Kidney tubule cell (primary cell): ENCODE data around the gene MRPL36.
"Not testable (repeated sequence)": the region's sequence is repeated elsewhere in the genome, so short reads cannot be mapped to it uniquely, and the experiment has no call there.

Source experiments
- DNase-seq: peaks from one replicate; pipeline ENCODE4 v3.0.0-alpha.2; 2018; ENCODE audit warnings: low spot score

Gene MRPL36

DNA sequence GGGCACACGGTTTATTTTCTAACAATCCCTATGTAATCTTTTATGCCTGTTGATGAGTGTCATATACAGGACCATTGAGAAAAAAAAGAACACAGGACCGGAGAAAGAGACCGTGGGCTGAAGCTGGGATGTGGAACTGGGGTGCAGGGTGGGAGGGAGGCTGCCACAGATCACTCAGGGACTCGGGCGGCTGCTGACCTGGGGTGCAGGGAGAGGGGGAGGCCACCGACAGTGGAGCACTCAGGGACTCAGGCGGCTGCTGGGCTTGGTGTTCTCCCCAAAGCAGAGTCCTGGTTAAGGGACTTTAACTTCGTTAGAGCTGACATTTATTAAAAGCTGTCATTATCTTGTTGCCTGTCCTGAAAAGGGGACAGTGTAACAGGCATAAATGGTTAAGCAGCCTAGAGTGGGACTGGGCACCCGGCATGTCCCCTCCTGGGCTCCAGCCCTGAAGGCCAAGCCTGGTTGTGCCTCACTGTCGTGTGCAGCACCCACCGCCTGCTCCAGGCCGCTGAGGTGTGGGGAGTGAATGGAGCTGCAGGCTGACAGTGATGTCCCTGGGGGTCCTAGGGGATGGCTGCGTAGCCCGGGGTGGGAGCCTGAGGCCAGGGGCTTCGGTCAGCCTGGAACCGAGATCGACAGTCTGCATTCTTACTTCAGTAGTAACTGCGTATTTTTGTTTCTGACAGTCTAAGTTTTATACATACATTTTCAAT is 15.6 kb upstream of the MRPL36 start:
- no peak for DNase-seq

DNA sequence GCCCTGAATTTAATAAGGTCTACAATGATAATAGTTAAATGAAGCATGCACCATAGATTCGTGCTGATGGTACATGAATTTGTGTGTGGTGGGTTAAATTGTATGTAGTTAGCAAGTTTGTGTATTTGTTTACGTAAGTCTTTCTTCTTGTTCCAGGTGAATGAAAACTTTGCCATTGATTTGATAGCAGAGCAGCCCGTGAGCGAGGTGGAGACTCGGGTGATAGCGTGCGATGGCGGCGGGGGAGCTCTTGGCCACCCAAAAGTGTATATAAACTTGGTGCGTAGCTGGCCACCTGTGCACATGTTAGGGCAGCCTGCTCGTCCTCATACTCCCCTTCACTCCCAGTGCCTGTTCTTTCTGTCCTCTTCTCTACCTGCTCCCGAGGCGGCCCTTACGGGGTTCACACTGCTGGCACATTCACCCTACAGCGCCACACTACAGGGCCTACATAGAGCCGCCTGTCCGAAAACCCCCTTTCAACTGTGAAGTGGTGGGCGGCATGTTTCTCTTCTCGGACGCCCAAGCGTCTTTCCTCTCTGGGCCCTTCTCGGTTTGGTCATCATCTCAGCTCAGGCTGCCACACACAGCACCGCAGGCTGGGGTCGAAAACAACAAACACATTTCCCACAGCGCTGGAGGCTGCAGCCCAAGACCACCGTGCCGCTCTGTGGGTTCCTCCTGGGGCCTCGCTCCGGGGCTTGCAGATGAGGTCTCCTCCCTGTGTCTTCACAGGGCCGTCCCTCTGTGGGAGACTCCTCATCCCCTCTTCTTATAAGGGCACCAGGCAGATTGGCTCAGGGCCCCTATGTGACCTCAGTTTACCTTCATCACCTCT is 14.8 kb upstream of the MRPL36 start:
- DNase-seq: no peak

DNA sequence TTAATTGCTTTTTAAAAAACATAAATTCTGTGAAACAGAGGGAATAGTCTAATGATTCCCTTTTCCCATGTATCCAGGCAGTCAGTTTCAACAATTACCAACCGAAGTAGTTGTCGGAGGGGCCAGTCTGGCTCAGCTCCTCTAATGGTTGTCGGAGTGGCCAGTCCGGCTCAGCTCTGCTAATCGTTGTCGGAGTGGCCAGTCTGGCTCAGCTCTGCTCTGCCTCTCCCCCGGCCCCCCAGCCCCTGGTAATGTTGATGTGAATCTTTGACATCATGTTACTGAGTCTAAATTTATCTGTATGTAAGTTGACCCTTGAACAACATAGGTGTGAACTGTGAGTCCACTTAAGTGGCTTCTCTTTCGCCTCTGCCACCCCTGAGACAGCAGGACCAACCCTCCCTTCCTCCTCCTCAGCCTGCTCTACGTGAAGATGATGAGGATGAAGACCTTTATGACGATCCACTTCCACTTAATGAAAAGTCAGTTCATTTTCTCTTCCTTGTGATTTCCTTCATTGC is 11.0 kb upstream of the MRPL36 start:
- no peak for DNase-seq

DNA sequence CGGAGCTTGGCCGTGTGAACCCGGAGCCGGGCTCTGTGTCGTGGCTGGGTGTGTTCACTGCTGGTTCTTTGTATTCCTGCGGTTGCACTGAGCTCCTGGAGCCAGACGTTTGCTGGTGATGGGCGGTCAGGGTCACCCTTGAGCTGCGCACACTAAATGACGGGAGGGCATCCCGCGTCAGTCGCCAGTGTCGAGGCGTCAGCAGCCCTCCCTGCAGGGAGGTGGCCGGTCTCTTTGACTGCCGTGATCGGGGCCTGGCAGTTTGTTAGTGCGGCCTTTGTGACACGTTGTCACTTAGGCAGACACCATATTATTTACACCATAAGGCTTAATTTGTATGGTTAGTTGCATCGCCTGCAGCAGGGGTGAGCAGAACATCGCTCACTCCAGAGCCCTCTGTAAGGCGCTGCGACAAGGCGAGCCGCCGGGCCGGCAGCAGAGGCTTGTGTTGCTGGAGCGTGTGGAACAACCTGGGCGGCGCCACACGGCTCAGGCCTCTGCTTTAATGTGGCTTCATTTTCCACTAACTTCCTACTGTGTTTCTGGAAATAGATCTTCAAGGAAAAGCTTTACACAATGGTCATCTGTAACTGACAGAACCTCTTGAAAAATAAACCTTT is 9.9 kb upstream of the MRPL36 start:
- no peak for DNase-seq

DNA sequence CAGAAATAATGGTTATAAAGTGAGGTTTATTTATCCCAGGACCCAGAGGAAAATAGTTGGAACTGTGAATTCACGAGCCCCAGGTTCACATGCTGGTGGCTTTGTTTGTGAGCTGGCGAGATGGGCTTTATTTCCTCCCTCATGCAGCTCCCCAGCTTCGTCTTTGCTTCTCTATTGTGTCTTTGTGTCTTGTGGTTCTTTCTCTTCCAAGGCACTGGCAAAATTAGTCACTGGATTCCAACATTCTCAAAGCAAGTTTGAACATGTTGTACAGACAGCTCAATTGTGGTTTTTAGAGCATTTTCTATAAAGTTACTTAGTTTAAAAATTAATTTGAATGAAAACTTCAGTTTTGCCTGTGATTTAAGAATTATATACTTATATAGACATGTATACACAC is 8.8 kb upstream of the MRPL36 start:
- DNase-seq: peak; percentile 42

DNA sequence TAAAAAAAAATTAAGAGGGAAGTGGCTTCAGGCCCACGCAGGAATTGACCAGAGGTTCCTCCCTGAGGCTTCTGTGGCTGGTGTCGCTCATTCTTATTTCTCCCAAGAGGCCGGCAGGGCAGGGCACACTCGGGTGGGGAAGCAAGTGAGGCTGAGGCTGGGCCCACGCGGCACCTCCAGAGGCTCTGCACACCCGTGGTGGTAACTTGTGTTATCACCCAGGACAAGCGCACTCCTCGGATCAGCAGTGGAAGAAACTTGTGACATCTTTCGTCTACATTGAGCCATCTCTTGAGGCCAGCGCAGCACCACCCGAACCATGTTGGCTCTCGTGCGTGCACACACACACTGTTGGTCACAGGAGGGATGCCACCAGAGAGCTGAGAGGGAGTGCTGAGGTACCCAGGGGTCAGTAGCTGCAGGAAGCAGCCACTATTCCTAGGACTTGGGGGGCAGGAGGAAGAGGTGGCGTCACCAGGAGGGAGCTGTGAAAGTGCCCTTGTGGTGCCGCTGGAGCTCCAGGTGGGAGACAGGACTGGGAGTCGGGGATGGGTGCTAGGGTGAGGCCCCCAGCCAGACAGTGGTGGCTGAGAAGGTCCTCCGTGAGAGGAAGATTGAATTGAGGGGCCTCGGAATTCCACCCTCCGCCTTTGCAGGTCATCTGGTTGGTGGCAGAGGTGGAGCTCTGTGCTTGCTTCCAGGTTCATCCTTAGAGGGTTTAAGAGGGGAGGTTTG is 8.0 kb upstream of the MRPL36 start:
- DNase-seq: no peak

DNA sequence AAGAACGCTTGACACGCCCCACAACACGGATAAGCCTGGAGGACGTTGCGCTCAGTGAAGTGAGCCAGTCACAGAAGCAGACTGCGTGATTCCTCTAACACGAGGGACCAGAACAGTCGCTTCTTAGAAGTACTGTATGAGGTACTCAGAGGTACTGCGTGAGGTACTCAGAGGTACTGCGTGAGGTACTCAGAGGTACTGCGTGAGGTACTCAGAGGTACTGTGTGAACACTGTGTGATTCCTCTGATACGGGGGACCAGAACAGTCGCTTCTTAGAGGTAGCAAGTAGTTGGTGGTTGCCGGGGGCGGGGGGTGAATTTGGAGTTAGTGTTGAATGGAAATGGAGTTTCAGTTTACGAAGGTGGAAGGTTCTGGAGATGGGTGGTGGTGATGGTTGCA is 7.3 kb upstream of the MRPL36 start:
- no peak for DNase-seq

DNA sequence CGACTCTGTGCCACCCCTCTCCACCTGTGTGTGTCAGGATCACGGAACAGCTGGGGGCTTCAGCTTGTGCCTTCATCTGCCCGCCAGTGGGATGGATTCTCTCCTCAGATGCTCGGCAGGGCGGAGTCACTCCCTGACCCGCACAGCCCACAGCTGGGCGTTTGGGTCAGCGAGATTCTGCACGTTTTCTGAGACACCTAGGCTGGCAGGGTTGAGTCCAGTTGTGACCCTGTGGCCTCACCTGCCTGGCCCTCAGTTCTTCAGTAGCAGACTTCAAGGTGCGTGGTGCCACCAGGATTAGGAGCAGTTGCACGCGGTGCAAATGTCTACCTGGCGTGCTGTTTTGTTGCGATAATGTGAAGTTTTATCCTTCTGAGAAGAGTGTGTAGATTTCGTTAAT is 6.6 kb upstream of the MRPL36 start:
- no peak for DNase-seq

DNA sequence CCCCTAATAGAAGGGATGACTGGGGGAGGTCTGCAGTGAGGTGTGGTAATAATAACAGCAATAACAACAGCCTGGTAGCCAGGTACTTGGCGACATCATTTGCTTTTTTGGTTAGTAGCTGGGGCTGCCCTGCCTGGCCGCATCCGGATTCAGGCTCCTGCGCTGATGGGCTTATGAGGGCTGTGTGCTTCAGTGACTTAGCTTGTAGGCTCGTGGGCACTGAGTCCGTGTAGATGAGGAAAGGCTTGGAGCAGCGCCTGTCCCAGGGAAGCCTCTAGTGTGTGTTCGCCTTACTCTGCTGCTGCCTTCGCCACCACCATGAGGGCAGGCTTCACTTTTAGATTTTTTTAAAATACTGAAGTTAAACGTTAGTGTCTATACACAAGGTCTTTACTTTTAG is 6.1 kb upstream of the MRPL36 start:
- DNase-seq: no peak

DNA sequence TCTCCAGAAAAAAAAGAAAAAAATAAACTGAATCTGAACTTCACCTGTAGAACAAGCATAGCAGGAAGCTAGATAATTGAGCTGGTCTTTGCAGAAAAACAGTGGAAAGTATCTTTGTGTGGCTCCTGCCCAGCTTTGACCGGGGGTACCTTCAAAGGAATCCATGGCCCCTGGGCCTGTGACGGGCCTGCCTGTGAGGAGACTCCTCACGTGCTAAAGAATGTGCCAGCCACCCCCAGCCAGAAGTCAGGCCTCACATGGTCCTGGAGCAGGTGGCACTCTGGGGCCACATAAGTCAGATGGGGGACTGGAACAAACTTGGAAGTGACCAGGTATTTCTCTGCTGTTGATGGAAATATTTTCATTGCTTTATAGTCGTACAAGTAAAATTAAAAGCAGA is 5.7 kb upstream of the MRPL36 start:
- no peak for DNase-seq

DNA sequence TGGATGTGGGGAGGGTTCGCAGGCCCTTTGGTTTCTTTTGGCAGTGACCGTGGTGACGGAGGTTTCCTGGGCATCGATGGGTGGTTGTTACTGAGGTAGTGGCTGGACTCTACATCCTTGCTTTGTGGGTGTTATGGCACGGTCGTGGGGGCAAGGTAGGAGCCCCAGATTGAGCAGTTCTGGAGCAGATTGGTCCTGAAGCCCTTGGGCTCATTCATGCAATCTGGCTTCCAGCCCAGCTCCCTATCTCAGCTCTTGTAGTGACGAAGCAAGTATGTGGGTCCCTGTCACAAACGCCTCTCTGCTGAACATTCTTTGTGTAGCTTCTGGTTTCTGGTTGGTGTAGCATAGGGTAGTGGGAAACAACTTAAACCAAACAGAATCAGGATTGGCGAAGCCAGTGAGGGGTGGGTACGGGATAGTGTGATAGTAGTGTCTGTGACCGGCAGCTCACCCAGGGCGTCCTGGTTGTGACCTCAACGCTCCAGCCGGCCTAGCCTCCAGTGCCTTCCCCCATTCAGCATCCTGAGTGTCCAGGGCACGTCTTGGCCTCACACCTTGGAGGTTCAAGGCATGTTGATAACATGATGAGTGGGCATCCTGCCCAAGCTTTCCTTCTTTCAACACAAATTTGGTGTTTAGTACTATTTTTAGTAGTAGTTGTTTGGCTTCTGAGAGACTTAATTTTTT is 4.5 kb upstream of the MRPL36 start:
- no peak for DNase-seq

DNA sequence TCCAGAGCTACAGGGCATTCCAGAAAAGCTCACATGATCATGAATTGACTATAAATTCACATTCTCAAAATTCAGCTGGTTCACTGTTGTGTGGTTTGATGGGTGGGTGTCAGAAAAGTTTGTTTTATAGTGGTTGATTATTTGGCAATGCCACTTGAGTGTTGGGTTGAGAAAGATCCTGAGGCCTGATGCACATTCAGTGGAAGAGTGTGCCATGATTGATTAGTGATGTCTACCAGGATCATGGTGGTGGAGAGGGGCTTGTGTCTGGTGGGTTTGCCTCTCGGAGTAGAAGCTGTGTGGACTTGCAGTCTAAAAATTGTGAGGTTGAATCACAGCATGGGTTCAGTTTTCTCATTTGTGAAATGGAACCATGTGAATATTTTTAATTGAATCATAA is 3.6 kb upstream of the MRPL36 start:
- DNase-seq: no peak

DNA sequence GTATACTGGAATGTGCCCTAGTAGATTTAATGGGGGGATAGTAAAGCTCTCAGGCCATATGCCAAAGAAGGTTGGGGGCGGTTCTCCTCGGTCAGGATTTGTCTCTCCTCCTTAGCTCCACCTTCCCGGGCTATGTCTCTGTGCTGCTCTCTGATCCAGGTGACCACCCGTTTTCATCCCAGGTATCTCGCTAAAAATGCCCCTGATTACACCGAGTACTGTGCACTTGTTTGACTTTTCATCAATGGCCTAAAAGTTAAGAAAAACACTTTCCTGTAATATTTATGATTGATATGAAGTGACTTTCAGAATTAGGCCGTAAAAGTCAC is 2.3 kb upstream of the MRPL36 start:
- DNase-seq: peak; percentile 35

DNA sequence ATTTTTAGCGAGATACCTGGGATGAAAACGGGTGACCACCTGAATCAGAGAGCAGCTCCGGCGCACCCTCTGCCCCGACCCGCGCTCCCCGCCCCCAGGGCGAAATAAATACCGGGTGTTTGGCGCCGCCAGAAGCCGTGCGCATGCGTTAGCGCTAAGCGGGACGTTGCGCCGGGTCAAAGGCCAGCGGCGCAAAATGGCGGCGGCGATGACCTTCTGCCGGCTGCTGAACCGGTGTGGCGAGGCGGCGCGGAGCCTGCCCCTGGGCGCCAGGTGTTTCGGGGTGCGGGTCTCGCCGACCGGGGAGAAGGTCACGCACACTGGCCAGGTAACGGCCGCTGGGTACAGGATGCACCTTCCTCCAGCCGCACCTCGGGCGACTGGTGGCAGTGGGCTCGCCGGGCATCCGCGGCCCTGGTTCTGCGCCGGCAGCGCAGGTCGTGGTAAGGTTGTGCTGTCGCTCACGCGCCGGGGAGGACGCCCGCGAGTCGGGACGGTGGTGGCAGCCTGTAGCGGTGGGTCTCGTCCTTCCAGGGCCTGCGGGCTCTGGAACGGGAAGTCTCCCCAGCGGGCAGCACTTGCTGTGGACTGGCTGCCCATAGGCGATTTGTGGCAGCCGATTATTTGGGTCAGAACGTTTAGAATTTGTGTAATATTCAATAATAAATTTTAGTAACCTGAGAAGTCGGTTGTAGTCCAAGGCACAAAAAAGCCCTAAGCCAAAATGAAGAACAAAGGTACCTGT is 1.8 kb upstream of the MRPL36 start, which contains the start of gene NDUFS6:
Gene NDUFS6, plus strand, starts transcription at position 186 of the 745 bp plus-strand sequence. Its CDS starts 11 bp downstream, at position 197.
- DNase-seq: peak; percentile 76

DNA sequence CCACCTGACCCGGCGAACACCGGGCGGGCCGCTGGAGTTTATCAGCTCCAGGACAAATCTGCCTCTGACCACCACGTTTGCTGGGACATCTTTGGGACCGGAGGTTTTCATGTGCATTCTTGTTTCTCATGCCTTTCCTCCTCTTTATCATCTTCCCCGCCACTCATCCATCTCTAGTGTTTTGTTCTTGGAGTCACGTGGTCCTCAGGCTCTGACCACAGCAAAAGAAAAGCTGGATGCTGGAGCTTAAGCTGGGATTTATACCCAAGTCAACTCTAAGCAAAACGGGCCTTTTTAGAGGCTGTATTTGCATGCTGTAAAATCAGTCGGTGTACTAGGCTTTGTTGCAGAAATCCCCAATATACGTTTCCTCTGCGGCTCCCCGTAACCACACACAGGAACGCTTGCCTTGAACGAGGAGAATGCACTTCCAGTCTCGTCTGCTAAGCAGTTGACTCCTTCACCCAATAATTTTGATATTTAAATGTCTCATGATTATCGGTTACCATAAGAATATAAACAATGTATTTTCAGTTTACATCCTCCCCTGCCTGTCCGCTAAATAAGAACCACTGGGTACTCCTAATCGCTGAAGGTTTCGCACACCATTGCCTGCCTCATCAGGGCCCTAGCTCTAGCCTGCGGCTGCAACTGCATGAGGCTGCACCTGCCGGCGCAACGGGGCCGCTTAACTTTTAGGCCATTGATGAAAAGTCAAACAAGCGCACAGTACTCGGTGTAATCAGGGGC is 1.0 kb upstream of the MRPL36 start:
- DNase-seq: peak; percentile 53

DNA sequence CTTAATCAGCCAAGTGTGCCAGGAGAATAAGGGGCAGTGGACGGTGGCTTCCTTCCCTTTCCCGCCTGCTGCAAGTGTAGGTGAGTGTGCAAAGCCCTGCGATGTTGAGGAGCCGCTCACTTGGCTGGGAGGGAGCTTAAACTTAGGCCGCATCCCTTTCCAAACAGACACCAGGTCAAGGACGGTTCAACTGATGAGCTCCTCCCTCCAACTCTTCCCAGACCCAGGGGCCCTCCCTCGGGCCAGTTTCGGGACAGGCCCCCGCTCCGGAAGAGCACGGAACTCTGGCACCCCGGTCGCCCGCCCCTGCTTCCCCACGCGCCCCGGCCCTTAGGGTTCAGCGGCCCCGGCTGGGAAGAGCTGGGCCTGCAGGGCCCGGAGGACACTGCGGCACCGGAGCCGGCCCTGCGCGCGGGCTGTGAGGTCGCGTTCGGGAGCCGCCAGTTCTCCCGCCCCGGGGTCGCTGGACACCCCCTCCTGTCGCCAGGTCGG is 481 bp downstream of the MRPL36 start:
- peak; percentile 22 for DNase-seq

DNA sequence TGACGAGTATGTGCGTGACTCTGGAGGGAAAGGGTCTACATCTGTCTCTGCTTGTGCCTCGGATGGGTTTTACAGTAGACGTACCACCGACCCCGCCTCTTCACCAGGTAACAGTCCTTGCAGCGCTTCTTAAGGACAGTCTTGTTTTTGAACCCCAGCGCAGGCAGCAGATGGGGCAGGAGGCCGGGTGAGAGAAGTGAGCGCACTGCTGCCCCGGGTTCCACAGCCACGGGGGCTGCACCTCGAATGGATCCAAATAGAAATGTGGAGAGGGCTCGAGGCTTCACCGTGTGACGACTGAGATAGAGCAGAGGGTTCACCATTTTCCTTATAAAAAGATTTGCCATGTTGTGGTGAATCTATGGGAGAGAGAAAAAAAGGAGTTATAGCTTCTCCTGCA is 1.0 kb downstream of the MRPL36 start:
- DNase-seq: not testable (repeated sequence)

DNA sequence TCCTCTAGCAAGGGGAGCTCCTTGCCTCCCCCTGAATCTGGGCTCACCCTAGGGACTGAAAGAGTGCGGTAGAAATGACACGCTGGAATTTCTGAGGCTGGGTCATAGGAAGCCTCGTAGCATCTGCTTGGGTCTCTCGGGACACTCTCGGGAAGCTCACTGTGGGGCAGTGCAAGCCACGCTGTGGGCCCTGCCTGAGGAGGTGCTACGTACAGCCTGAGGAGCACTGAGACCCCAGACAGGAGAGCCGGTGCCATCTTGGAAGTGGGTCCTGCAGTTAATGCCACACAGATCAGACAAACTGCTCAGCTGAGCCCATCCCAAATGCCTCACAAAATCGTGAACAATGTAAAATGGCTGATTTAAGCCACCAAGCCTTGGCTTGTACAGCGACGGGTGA is 1.8 kb downstream of the MRPL36 start:
- DNase-seq: no peak

DNA sequence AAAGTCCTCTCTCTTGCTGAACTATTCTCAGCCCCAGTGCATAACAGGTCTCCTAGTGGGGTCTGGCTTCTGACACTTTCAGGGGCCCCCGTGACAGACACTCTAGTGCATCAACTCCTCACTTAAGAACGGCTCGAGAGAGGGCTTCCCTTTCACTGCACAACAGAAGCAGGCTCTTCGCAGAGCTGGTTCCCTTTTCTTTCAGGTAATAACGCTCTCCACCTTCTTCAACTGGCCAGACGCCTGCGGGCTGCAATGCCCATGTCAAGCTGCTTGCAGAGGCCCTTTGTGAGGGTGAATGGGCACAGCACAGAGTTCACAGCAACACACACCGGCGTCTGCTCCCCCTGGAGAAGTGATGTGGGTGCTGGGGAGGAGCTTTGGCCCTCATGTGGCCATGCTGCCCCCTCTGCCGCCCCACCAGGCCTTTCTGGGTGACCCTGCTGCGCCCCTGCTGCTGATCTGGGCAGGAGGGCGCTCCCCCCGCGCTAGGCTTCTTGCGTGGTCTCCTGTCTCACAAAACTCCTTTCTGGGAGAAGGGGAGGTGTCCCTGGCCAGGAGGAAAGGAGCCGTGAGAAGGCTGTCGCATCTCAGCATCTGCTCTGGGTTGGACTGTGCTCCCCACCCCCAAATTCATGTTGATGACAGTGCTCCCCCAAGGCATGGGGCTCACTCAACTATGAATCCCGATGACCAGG is 2.4 kb downstream of the MRPL36 start:
- DNase-seq: no peak
